HFFc6 (cell line): Measurements from ENCODE around the gene CDS2. TPM values are rescaled to one million over a fixed set of nuclear protein-coding genes. Genes with fewer than 3 reads are reported as not detected.

Experiments
- DNase-seq: peaks from one replicate; pipeline ENCODE4 v3.0.0-alpha.2; 2018
- H3K27ac Mint-ChIP-seq: 2 replicates; pipeline ENCODE4 v1.8.0; 2020; ENCODE audit warnings: mild to moderate bottlenecking, mixed read lengths
- H3K27me3 Mint-ChIP-seq: 2 replicates; pipeline ENCODE4 v1.8.0; 2021; ENCODE audit warnings: mild to moderate bottlenecking, moderate library complexity, mixed read lengths; ENCODE audit not compliant: insufficient read depth
- H3K36me3 Mint-ChIP-seq: 2 replicates; pipeline ENCODE4 v1.8.0; 2021; ENCODE audit warnings: low read depth, mixed read lengths
- H3K4me1 Mint-ChIP-seq: 2 replicates; pipeline ENCODE4 v1.8.0; 2020; ENCODE audit warnings: low read depth, mixed read lengths
- H3K4me3 Mint-ChIP-seq: 2 replicates; pipeline ENCODE4 v1.8.0; 2020; ENCODE audit warnings: mild to moderate bottlenecking, moderate library complexity, mixed read lengths
- H3K9me3 Mint-ChIP-seq: 2 replicates; pipeline ENCODE4 v1.8.0; 2020; ENCODE audit warnings: mild to moderate bottlenecking, mixed read lengths
- total RNA-seq, 6 experiments: library from RNA; stranded (reverse); fragmentation: NEBNext Ultra II Directional; extraction: Animal tissue kit (Norgen Biotek cat#: 25700); gene quantifications; 2 replicates in 1 of 6; 3 replicates in 5 of 6; pipeline ENCODE4 v1.2.3, GENCODE V29; 2021
- TF ChIP-seq, protein P1 (sequence below): fragments of 200-600 bp; sonication (generic); IDR thresholded peaks from 2 replicates; pipeline ENCODE4 v1.5.0; 2021; ENCODE audit warnings: antibody characterized with exemption, mild to moderate bottlenecking

CDS2 gene
- total RNA-seq, 6 experiments from 2014 or later, result 36.6 to 42.5 (median 39.2) TPM

DNA sequence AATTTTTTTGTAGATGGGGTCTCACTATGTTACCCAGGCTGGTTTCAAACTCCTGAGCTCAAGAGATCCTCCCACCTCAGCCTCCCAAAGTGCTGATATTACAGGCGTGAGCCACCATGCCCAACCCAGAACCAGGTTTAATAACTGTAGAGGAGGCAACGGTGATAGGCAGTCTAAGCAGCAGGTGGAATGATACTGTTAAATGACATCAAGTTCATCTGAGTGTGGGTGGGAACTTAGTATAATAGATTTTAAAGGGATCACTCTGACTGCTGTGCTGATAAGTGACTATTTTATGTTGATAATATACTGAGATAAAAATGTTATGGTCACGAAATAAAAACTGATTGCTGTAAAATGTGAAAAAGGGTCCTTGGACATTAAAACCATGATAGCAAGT is 38.1 kb upstream of the CDS2 start:
- no peaks in the 10 kb centered on the region for H3K4me1 Mint-ChIP-seq
- no peak overlapping the region for H3K4me3 Mint-ChIP-seq
- H3K9me3 Mint-ChIP-seq, result no peaks in the 10 kb centered on the region
- no peak for DNase-seq
- no peaks in the 10 kb centered on the region for H3K36me3 Mint-ChIP-seq
- TF ChIP-seq, protein P1, sequence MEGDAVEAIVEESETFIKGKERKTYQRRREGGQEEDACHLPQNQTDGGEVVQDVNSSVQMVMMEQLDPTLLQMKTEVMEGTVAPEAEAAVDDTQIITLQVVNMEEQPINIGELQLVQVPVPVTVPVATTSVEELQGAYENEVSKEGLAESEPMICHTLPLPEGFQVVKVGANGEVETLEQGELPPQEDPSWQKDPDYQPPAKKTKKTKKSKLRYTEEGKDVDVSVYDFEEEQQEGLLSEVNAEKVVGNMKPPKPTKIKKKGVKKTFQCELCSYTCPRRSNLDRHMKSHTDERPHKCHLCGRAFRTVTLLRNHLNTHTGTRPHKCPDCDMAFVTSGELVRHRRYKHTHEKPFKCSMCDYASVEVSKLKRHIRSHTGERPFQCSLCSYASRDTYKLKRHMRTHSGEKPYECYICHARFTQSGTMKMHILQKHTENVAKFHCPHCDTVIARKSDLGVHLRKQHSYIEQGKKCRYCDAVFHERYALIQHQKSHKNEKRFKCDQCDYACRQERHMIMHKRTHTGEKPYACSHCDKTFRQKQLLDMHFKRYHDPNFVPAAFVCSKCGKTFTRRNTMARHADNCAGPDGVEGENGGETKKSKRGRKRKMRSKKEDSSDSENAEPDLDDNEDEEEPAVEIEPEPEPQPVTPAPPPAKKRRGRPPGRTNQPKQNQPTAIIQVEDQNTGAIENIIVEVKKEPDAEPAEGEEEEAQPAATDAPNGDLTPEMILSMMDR, result no peak
- no peak overlapping the region for H3K27ac Mint-ChIP-seq
- no peaks in the 10 kb centered on the region for H3K27me3 Mint-ChIP-seq

DNA sequence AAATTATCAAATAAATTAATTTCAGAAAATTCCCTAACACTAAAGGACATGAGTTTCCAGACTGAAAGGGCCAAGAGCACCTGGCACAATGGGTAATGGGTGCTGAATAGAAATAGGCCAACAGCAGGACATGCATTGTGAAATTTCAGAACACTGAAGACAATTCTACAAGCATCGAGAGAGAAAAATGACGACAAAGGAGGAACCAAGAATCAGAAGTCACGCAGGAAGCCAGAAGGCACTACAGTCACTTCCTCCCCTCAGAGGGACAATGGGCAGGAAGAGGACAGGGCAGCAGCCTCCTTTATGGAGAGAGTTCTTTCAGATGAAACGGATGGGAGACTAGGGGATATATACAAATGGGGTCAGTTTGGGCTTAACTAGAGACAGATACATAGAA is 36.6 kb upstream of the CDS2 start:
- H3K36me3 Mint-ChIP-seq, result no peaks in the 10 kb centered on the region
- TF ChIP-seq, protein P1, result no peak
- H3K4me3 Mint-ChIP-seq, result no peak overlapping the region
- H3K4me1 Mint-ChIP-seq, result no peaks in the 10 kb centered on the region
- no peak overlapping the region for H3K27ac Mint-ChIP-seq
- no peaks in the 10 kb centered on the region for H3K27me3 Mint-ChIP-seq
- H3K9me3 Mint-ChIP-seq, result no peaks in the 10 kb centered on the region
- no peak for DNase-seq

DNA sequence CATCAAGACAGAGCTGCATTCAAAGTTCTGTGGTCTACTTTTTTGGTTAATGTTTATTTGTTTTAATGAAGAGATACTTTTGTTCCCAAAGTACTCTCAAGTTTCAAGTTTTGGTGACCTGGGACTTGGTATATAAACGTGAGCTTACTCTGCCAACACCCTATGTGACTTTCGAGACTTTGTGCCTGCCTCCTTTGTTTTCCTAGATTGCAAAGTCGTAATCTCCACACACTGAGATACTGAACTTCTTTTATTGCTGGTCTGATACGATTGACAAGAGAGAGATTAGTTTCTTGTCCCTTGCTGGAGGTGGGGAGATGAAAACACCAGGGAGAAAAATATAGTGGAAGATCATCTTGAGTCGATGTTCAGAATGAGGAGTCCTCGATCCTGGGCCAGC is 34.9 kb upstream of the CDS2 start:
- Mint-ChIP-seq H3K36me3 (no peaks in the 10 kb centered on the region), H3K4me1 (no peaks in the 10 kb centered on the region), H3K27me3 (no peaks in the 10 kb centered on the region), H3K4me3 (no peak overlapping the region), H3K9me3 (no peaks in the 10 kb centered on the region), H3K27ac (no peak overlapping the region)
- no peak for DNase-seq
- TF ChIP-seq, protein P1, result no peak

DNA sequence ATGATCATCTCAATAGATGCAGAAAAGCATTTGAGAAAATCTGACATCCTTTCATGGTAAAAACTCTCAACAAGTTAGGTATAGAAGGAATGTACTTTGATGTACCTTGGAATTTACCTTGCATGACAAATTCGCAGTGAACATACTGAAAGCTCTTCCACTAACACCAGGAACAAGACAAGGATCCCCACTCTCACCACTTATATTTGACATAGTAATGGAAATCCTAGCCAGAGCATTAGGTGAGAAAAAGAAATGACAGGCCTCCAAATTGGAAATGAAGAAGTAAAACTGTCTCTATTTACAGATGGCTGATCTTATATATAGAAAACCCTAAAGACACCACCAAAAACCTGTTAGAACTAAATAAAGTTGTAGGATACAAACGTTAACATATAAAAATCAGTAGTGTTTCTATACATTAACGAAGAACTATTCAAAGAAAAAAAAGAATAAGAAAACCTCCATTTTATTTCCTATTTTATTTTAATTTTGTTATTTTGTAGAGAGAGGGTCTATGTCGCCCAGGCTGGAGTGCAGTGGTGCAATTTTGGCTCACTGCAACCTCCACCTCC is 34.0 kb upstream of the CDS2 start:
- H3K4me3 Mint-ChIP-seq, result no peak overlapping the region
- no peaks in the 10 kb centered on the region for H3K27me3 Mint-ChIP-seq
- TF ChIP-seq, protein P1, result no peak
- H3K9me3 Mint-ChIP-seq, result no peaks in the 10 kb centered on the region
- H3K27ac Mint-ChIP-seq, result no peak overlapping the region
- DNase-seq, result no peak
- no peaks in the 10 kb centered on the region for H3K36me3 Mint-ChIP-seq
- no peaks in the 10 kb centered on the region for H3K4me1 Mint-ChIP-seq

DNA sequence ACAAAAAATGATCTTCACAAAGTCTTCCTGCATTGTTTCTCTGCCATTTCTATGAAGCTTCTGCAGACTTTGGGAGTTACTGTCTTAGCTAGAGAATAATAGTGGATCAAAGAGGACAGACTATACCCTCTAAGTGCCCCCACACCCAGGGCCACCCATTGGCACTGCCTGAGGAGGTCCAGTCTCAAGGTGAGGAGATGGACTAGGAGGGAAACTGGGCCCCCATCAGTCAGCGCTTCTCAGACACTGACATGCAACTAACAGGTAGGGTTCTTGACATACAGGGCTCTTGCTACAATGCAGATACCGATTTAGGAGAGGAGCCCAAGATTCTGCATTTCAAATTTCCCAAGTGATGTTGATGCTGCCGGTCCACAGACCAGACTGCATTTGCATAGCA is 31.4 kb upstream of the CDS2 start:
- H3K9me3 Mint-ChIP-seq, result no peaks in the 10 kb centered on the region
- no peak overlapping the region for H3K4me3 Mint-ChIP-seq
- peaks cover 1% of the 10 kb centered on the region for H3K4me1 Mint-ChIP-seq
- DNase-seq, result no peak
- H3K27me3 Mint-ChIP-seq, result no peaks in the 10 kb centered on the region; the same call in 1 of the 2 replicates
- peaks cover 14% of the 10 kb centered on the region for H3K36me3 Mint-ChIP-seq
- TF ChIP-seq, protein P1, result no peak
- no peak overlapping the region; the same call in 1 of the 2 replicates for H3K27ac Mint-ChIP-seq

DNA sequence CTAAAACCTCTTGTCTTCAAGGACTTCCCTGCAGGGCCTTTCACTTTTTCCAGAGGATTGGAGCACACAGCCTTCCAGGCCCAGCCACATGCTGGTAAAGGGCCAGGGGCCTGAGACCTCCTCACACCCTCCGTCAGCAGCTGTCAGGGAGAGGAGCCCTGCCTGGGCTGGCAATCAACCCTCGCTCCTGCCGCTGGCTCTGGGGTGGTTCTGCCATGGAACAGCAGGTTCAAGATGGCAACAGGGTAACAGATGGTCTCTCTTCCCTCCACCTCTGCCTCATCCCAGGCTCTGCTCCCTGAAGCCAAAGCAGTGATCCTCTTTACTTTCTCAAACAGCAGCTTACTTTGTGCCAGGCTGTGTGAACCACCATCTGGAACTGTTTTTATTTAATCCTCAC is 30.9 kb upstream of the CDS2 start:
- no peak overlapping the region for H3K27ac Mint-ChIP-seq
- H3K9me3 Mint-ChIP-seq, result no peaks in the 10 kb centered on the region
- TF ChIP-seq, protein P1, result no peak
- no peak overlapping the region for H3K4me3 Mint-ChIP-seq
- H3K4me1 Mint-ChIP-seq, result peaks cover 5% of the 10 kb centered on the region
- no peaks in the 10 kb centered on the region; the same call in 1 of the 2 replicates for H3K27me3 Mint-ChIP-seq
- DNase-seq, result no peak
- H3K36me3 Mint-ChIP-seq, result peaks cover 17% of the 10 kb centered on the region
